CD4-positive, alpha-beta T cell treated with Interleukin-2 at 100 ng/mL for 4 hours (primary cell): ENCODE measurements around the gene ZBTB48.
"Not testable (repeated sequence)": the region's sequence is repeated elsewhere in the genome, so short reads cannot be mapped to it uniquely, and the experiment has no call there.

Experiments used
- DNase-seq: peaks from one replicate; pipeline ENCODE4 v3.0.0-alpha.2; 2020; ENCODE audit warnings: low spot score

ZBTB48 gene

DNA sequence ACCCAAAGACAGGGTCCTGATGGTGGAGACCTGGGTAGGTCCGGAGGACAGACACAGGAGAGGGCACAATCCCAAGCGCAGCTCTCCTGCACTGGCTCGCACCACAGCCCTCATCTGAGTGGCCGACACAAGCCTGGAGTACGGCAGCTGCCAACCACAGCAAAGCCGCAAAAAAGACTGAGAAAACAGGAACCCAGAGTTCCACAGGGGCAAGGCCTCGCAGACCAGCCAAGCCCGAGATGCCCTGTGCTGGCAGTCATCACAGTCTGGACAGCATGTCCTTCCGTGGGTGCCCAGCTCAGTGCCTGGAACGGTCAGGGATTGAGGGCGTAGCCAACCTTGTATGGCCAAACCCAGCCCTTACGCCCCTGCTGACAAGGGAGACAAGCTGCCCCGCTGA, 11.4 kb downstream of the ZBTB48 start:
- no peak for DNase-seq

DNA sequence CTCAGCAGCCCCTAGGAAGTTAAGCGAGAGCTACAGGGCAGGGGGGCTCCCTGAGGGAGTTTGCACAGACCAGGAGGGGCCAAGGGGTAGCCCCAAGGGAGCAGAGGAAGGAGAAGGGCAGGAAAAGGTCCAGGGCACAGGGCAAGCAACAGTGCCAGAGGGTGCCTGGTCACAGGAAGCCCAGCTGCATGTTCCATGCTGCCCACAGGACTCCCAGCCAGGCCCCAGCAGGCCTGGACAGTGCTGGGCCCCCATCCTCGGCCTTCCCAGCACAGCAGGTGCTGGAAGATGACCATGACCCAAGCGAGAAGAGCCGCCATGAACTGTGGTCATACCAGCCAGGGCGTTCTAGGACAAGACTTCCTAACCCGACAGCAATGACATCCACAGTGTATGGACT, 11.8 kb downstream of the ZBTB48 start:
- no peak for DNase-seq

DNA sequence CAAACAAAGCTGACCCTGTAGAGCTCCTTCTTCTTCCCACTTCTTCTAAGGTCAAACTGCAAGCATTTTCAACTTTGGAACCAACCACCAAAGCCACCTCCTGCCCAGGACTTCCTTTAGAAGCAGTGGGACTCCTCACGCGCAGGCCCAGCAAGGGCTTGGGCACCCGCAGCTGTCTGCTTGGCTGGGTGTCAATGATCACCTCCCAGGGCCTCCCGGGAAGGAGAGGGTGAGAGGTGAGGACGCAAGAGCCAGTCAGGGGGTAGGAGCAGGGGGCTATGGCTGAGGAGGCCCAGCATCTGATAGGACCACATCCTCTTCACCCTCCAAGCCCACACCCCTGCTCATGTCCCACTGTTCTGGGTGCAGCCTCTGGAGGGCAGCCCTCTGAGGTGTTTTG, 12.6 kb downstream of the ZBTB48 start:
- no peak for DNase-seq

DNA sequence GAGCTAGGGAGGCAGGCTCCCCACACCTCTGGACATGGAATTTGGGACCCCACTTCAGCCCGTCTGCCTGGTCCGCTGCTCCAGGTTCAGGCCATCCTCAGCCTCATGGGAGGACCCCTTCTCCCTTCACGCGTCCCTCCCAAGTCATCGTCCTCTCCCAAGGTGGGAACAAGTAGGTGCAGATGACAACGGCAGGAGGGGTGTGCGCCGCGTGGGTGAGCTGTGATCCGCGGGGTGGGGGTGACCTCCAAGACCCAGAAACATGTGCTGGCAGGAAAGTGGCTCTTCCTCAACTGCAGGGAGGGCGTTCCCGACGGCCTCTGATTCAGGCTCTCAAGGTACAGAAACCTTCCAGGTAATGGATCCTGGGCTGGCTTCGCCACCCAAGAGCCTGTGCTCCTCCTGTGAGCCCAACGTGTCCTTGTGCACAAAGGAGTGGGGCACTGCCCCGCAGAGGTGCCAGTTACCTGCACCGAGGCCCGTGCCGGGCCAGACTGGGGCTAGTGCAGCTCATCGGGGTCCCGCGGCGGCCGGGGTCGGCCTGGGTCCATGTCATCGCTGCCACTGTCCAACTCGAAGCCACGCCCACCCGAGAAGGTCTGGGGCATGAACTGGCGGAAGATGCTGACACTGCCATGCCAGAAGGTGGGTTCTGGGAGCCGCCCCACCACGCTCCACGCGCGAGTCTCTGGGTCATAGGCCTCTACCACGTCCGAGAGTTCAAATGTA, 13.2 kb downstream of the ZBTB48 start:
- DNase-seq, result no peak

DNA sequence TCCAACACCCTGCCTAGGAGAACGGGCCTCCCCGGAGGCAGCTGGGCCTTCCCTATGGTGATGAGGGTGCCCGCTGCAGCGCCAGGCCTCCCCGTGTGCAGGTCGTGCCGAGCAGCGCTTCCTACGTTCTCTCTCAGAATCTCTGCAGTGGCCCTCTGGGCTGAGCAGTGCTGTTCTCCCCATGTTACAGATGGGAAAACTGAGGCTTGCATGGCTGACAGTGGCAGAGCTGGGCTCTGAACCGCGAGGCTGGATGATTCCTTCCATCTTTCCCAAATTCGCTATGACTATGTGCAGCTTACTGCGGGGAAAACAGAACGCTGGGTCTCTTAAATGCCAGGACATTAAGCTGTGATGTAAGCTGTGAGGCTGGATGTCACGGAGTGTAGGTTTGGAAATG, 14.0 kb downstream of the ZBTB48 start:
- DNase-seq, result no peak

DNA sequence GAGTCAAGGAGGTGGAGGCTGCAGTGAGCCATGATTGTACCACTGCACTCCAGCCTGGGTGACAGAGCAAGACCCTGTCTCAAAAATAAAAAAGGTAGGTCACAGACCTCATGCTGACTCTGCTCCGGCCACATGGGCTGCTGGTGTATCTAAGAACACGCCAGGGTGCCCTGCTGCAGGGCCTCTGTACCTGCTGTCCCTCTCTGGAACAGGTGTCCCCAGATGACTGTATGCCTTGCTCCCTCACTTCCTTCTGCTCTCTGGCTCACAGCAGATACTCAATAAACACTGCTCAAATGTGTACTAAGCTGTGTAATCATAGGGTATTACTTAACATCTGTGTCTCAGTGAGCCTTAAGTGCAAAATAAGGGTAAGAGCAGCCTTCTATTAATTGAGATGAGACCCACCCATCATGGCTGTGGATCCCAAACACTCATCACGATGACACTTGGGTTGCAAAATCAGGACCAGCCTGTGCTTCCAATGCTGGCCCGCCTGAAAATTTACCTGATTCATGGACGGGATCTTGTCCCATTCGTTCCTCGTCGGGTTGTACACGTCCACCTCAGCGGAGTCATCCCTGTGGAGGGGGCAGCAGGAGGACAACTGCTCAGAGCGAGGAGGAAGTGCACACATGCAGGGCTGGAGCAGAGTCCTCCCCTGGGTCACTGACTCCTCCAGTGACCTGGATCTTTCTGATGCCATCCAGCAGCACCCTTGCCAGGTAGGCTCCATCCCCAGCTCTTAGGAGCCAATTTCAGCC, 15.4 kb downstream of the ZBTB48 start:
- no peak for DNase-seq

DNA sequence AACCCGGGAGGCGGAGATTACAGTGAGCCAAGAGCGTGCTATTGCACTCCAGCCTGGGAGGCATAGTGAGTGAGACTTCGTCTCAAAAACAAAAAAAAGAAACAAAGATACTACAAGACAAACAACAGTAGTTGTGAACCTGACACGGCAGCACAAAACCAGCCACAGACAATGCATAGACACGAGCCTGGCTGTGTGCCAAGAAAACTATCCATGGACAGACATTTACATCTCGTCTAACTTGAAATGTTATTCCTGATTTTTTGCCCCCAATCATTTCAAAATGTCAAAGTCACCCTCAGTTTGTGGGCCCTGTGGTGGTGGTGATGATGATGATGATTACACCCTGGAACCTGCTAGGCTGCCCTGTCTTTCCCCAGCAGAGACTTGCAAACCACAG, 16.6 kb downstream of the ZBTB48 start:
- DNase-seq, result no peak

DNA sequence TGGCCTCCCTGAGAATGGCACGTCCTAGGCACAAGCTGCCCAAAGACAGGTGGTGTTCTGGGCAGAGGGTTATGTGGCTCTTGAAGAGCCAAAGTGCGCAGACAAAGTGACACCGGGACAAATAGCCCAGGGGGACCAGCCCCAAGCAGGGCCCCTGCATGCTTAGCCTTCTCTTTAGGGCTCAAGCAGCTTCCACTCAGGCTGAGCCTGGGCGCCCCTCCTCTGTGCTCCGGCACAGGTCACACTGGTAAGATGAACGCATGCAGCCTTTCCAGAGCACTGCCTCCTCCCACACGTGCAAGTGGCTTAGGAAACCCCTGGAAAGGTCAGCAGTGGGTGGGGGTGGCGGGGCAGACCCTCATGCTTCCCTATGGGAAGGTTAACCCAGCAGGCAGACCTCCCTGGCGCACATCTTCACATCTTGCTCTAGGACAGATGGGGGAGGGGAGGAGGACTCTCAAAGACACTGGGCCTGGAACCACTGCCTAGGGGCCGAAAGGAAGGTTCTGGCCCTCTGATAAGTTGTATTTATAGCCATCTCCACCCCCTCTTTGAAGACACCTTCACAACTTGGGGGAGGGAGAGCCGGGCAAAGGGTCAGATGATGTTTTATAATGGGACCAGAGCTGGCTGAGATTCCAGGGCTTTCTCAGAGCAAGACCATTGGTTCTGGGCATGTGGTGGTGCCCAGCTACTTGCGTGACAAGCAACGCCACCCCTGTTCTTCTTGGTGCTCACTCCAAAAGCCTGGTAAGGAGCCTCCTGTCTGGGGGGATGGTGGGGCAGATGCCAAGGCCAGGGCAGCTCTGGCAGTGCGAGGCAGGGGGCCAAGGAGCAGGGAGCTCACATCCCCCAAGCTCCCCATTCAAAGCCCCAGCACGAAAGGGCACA, 17.3 kb downstream of the ZBTB48 start:
- DNase-seq, result no peak

DNA sequence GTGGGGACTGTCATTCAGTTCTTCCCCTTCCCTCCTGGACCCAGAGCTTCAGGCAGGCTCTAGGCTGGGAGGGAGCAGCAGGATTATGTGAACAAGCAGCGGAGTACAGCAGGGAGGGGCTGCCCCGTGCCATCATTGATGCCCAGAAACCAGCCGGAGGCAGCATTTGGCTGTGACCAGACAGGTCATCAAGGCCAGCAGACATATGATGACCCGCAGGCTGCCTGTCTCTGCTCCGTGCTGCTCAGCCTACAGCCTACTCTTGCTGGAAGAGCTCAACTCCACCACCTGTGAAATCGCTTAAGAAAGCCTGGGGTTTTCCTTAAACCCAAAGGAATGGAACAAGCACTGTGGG, 18.0 kb downstream of the ZBTB48 start:
- DNase-seq, result no peak

DNA sequence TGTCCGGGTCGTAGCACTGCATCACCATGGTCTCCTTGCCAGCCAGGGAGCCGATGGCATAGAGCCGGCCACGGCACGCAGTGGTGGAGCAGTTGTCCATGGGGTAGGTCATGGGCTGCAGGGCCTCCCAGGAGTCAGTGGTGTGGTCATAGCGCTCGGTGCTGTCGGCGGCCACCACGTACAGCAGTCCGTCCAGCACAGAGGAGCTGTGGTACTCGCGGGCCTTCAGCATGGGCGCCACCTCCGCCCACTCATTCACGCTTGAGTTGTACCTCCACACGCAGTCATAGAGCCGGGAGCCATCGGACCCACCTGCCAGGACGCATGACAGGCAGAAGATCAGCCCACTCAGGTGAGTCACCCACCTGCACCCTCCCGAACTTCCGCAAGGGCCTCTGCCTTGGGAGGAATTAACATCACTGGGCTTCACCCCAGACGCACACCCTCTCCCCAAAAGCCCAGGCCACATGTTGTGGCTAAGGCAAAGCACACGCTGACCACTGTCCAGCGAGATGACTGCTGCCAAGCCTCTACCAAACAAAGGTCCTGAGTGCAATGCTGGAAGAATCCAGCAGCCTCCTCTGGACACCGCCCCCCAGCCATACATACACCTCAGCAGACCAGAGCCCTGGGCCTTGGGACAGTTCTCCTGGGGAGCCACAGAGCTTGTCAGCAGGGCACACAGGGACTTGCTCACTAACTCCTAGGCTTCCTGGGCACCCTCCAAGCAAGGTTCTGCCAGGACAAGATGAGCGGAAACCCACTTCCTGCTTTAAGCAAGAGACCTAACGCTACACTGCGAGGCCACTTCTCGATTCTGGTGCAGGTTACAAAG, 19.6 kb downstream of the ZBTB48 start:
- DNase-seq, result peak; percentile 57

DNA sequence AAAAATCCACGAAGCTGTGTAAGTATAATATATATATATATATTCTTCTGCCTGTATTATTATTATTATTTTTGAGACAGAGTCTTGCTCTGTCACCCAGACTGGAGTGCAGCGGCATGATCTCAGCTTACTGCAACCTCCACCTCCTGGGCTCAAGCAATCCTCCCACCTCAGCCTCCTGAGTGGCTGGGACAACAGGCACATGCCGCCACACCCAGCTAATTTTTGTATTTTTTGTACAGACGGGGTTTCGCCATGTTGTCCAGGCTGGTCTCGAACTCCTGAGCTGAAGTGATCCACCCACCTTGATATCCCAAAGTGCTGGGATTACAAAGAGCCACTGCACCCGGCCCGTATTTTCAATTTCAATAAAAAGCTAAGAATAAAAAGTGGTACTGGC, 20.2 kb downstream of the ZBTB48 start:
- DNase-seq, result not testable (repeated sequence)

DNA sequence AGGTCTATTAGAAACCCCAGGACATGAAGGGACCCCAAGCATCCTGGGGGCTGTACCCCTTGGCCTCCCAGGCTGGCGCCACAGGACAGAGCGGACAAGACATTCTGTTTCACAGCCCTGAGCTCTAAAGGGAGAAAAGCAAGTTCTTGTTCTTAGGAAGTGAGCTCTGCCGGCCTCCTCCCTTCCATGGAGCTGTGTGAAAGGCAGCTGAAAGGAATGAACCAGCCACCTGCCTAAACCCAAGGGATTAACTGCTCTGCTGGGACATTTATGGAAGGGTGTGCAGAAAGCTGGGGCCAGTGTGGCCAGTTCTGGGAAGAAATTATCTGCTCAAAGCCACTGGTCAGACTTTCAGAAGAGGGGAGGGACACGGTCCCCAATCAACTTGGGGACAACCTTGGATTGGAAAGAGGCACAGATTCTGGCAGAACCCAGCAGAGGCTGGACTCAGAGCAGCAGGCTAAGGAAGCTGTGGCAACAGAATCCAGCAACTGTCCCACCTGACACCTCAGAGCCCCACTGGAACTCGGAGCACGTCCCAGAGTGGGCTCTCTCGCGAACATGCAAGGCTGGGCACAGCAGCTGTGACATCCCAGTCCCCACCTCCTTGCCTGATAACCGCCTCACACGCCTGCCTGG, 20.7 kb downstream of the ZBTB48 start:
- DNase-seq, result no peak

DNA sequence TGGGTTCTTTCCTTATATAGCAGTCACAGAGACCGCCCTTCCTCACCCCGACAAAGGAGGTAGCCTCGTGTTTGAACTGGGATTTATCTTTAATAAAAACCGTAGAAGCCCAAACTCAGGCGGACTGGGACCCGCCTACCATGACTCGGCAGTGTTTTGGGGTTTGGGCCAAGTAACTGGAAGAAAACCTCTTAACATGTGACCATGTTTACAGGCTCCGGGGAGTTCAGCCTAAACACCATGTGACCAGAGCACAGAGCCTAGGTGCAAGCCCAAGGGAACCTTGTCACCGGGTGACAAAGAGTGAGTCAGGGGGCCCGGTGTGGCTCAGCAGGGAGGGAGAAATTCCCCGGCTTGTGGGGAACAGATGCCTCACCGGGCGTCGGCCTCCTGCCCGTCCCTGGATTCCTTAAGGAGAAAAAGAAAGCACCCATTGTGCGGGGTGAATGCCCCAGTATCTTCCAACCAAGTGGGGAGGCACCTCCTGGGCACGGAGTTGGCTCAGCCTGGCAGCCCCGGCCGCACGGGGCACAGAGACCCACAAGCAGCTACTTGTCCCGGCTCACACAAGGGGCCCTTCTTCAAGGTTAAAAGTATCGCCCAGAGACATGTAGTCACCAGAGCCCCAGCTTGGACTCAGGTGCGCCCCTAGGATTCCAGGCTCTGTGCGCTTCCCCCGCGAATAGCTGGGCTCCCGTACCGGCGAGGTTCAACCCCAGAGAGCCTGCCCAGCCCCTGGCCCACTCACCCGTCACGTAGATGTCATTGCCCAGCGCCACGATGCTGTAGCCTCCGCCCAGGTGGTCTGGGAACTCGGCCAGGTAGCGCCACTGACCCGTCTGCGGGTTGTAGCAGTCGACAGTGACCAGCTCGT, 21.5 kb downstream of the ZBTB48 start:
- DNase-seq, result peak; percentile 91

DNA sequence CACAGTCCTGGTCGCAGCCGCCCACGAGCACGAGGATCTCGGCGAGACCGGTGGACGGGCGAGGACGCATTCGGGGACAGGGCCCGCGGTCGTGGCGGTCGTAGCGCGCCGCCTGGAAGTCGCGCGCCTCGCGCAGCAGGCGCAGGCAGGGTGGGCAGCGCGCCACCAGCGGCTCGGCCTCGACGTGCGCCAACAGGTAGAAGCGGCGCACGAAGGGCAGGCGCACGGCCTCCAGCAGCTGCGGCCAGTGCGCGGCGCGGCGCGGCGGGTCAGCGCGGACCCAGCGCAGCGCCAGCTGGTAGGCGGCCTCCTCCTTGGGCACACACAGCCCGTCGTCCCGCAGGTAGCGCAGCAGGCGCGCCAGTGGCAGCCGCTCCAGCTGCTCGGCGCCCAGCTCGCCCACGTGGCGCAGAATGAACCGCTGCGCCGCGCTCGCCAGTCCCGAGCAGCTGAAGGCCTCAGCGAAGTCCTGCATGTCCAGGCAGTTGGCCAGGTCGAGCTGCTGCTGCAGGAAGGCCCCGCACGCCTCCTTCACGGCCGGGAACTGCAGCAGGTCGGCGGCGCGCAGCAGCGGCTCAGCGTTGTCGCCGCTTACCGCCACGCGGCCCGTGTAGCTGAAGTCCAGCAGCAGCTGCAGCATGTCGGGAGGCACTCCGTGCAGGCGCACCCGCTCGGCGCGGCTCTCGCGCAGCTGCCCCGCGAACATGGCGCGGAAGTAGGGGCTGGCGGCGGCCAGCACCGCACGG, 22.3 kb downstream of the ZBTB48 start:
- DNase-seq, result no peak

DNA sequence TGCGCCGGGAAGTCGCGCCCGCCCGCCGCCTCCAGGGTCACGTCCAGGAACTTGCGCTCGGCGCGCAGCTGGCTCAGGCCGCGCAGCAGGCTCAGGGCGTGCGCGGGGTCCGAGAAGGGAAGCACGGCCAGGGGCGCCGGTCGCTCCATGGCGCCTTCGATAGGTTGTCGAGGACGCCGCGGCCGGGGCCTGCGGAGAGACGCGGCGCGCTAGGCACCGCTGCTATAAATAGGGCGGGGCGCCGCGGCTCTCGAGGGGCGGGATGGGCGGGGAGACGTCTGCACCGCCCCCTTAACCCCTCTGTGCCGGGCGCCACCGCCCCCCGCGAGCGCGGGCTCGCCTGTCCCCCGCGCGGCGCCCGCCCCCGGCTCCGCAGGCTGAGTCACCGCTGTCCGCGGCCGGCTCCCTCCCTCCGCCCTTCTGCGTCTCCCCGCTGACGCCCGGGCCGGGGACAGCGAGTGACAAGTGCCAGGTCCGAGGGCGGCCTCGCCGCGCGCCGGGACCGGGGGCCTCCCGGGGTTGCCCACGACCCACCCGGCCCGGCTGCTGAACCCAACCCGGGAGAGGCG, 23.0 kb downstream of the ZBTB48 start, which contains the start of gene KLHL21:
Gene KLHL21, minus strand, starts transcription at position 201 of the 569 bp plus-strand sequence. Its CDS starts 52 bp downstream, at position 149.
- DNase-seq, result peak; percentile 91

DNA sequence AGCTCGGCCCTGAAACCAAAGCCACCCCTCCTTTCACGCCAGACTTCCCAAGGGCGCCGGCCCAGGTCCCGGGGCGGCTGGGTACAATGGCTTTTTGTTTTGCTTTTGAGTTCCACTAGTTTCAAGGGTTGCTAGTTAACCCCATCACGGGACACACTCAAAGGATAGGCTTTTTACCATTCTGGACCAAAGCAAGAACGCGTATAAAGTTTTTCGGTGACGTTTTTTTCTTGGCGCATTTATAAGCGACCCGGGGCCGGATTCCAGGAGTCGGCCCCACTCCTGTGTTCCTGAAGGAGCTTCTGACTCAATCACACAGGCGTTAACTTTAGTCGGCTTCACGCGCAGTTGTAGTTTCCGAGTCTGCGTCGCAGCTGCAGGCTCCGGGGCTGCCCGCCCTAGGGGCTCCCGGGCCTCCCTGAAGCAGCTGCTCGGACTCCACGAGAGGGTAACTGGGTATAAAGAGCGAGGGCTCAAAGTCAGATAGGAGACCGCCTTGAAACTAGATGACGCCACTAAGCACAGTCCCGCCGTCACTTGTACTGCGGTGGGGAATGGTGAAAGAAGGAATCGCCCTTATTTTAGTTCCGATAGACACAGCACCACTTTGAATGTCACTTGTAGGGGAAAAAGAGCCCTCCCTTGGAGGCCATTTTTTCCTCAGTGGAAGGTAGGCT, 23.6 kb downstream of the ZBTB48 start:
- peak; percentile 68 for DNase-seq

DNA sequence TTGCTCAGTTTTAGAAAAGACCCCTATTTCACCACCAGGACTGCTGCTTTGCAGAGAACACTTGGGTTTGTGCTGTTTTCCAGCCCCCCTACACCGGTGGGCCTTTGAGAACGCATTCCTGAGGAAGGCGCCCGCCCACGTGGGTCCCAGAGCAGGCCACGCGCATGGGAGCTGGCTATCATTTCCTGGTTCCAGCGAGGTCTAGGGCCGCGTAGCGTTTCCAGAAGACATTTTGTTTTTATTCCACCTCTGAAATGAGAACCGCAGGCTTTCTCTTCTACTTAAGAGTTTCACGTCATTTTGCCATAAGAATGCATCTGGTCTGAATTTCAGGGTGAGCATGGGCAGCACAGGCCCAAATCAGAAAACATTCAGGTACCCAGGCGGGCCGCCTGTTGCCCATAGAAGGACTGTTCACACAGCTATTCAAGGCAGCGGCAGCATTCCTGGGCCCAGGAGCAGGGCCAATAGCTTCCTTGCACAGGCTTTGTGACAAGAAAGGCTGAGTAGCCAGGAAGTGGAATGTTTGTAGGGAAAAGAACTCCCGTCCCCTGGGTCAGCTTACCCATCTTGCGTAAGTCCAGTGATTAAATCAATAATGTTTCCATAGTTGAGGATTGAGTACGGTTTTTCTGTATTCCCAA, 24.2 kb downstream of the ZBTB48 start:
- no peak for DNase-seq
